HepG2 (cell line): Measurements from ENCODE around the gene GPRC5B. TPM values are rescaled to one million over a fixed set of nuclear protein-coding genes. Genes with fewer than 3 reads are reported as not detected.

Source experiments
- ATAC-seq: fragments of 200-7000 bp; cut with Tn5 transposase; 3 replicates; pipeline ENCODE4 v1.9.1; 2020; ENCODE audit warnings: mild to moderate bottlenecking, moderate library complexity
- BruUV-seq: library from RNA; stranded (reverse); fragments of 400-500 nt; replicated peaks from 2 replicates; lab custom pipeline; 2021; lab: Mats Ljungman, UMichigan
- CTCF ChIA-PET: fragments of 300-600 bp; formaldehyde crosslinking; extraction: SDS; loops from one replicate; lab custom pipeline; 2021; ENCODE audit warnings: low total read pairs, inconsistent platforms, low intra/inter-chr PET ratio; lab: Yijun Ruan, JAX
- POLR2A ChIA-PET: fragments of 350-600 bp; sonication (Branson Sonifier 250); formaldehyde crosslinking; loops from one replicate; lab custom pipeline; 2020; ENCODE audit warnings: antibody characterized with exemption, inconsistent platforms; lab: Yijun Ruan, JAX
- DNase-seq: peaks from one replicate; pipeline ENCODE4 v3.0.0-alpha.2; 2015; ENCODE audit warnings: low spot score
- FAIRE-seq: peaks from 3 replicates; lab custom pipeline; 2011; peaks lifted over from hg19 to GRCh38; lab: Jason Lieb, UNC
- H2AFZ ChIP-seq: one replicate; pipeline ENCODE4 v1.6.1; 2011; ENCODE audit warnings: low read length, inconsistent platforms
- H3K27ac ChIP-seq: fragments of 300-600 bp; 3 replicates; pipeline ENCODE4 v1.8.0; 2011; ENCODE audit warnings: mixed run types, mild to moderate bottlenecking, mixed read lengths, low read length, inconsistent platforms; ENCODE audit not compliant: insufficient read depth; ENCODE audit errors: extremely low read length
- H3K27me3 ChIP-seq, 2 experiments: fragments of 200-600 bp in 1 of 2; 2 replicates in 1 of 2; 3 replicates in 1 of 2; pipeline versions ENCODE4 v1.6.0 to v1.8.0; 2011; ENCODE audit warnings: low read length in 2 of 2, mild to moderate bottlenecking in 2 of 2, moderate library complexity in 2 of 2, inconsistent platforms in 1 of 2; ENCODE audit not compliant: insufficient read depth in 2 of 2, control insufficient read depth in 1 of 2
- H3K36me3 ChIP-seq, 2 experiments: fragments of 200-600 bp in 1 of 2; replicated peaks in 1 of 2; 2 replicates in 1 of 2; 3 replicates in 1 of 2; pipeline versions ENCODE4 v1.5.1 to v1.8.0; 2011; ENCODE audit warnings: low read length in 2 of 2, inconsistent platforms in 1 of 2; ENCODE audit not compliant: insufficient read depth in 2 of 2, control insufficient read depth in 1 of 2
- H3K4me1 ChIP-seq: 2 replicates; pipeline ENCODE4 v1.5.1; 2012; ENCODE audit warnings: low read length, inconsistent platforms; ENCODE audit not compliant: insufficient read depth
- H3K4me2 ChIP-seq: 2 replicates; pipeline ENCODE4 v1.6.0; 2011; ENCODE audit warnings: low read depth, low read length, inconsistent platforms
- H3K4me3 ChIP-seq, 3 experiments: fragments of 200-600 bp in 1 of 3; sonication (generic), shearing (Covaris generic) in 1 of 3; replicated peaks in 1 of 3; 2 replicates each; pipeline ENCODE4 v1.5.1; 2011 to 2016; ENCODE audit warnings: low read length in 3 of 3, inconsistent platforms in 2 of 3, low read depth in 2 of 3, mild to moderate bottlenecking in 2 of 3, control low read depth in 1 of 3, mixed read lengths in 1 of 3; ENCODE audit not compliant: insufficient read depth in 1 of 3
- H3K79me2 ChIP-seq: one replicate; pipeline ENCODE4 v1.6.1; 2011; ENCODE audit warnings: low read length, inconsistent platforms; ENCODE audit not compliant: insufficient read depth
- H3K9ac ChIP-seq: 2 replicates; pipeline ENCODE4 v1.6.0; 2011; ENCODE audit warnings: mild to moderate bottlenecking, low read depth, low read length, inconsistent platforms; ENCODE audit not compliant: insufficient read depth
- H3K9me3 ChIP-seq: 2 replicates; pipeline ENCODE4 v1.5.1; 2012; ENCODE audit warnings: mild to moderate bottlenecking, low read length
- H4K20me1 ChIP-seq: 2 replicates; pipeline ENCODE4 v1.6.0; 2011; ENCODE audit warnings: inconsistent platforms, mild to moderate bottlenecking, low read length, moderate library complexity; ENCODE audit not compliant: insufficient read depth
- ETS1 ChIP-seq: sonication (generic); formaldehyde crosslinking; IDR thresholded peaks from 2 replicates; pipeline ENCODE4 v1.4.0; 2020; ENCODE audit warnings: missing genetic modification reagents
- MNT ChIP-seq: fragments of 450-650 bp; IDR thresholded peaks from 2 replicates; pipeline ENCODE4 v1.6.1; 2016
- TEF ChIP-seq: sonication (generic); formaldehyde crosslinking; IDR thresholded peaks from 2 replicates; pipeline ENCODE4 v1.5.0; 2020; ENCODE audit warnings: missing genetic modification reagents
- TFDP2 ChIP-seq: sonication (generic); formaldehyde crosslinking; IDR thresholded peaks from 2 replicates; pipeline ENCODE4 v1.4.0; 2020; ENCODE audit warnings: missing genetic modification reagents
- ZNF687 ChIP-seq: sonication (generic); formaldehyde crosslinking; IDR thresholded peaks from 2 replicates; pipeline ENCODE4 v1.5.1; 2020; ENCODE audit warnings: mild to moderate bottlenecking, missing genetic modification reagents, moderate library complexity
- WGBS: methylation state at CpG from one replicate; pipeline ENCODE4 v1.1.6; 2017; ENCODE audit warnings: low lambda C conversion rate; 5-methylcytosine and 5-hydroxymethylcytosine counted together
- in situ Hi-C: cut with HindIII; loops from 2 replicates; pipeline ENCODE4 v1.10.0; 2017; ENCODE audit warnings: low pct_unique_long_range_greater_than_20kb; ENCODE audit not compliant: extremely low pct_ligation_motif_present
- intact Hi-C: fragments of 100-400 bp; cut with micrococcal nuclease; formaldehyde crosslinking; loops from one replicate; pipeline ENCODE4 v1.10.0; 2022; ENCODE audit not compliant: unreplicated experiment
- polyA plus RNA-seq, 8 experiments: library from polyadenylated mRNA; depleted of rRNA in 3 of 8; stranded (reverse) in 7 of 8; unstranded in 1 of 8; fragments of >200 nt; fragmentation: Illumina TruSeq in 4 of 8; extraction: Trizol in 4 of 8; gene quantifications; 2 replicates each; pipeline versions ENCODE4 v1.2.1 to v1.2.3, GENCODE V29; 2011 to 2016; ENCODE audit warnings: low read depth in 4 of 8, missing spikeins in 1 of 8, mixed read lengths in 1 of 8; ENCODE audit not compliant: insufficient read depth in 1 of 8
- total RNA-seq, 5 experiments: library from RNA; depleted of rRNA; stranded (reverse); fragments of >200 nt; fragmentation: Illumina TruSeq; extraction: Trizol; gene quantifications; 2 replicates each; pipeline ENCODE4 v1.2.3, GENCODE V29; 2016; ENCODE audit warnings: low read depth in 1 of 5

The GPRC5B gene
- total and polyA plus RNA-seq, 2 of the 13 experiments (the other 11 are each of a cell fraction or from before 2014, with no cell fraction given) = 0.46 to 0.53 TPM

- TF ChIP-seq TFDP2 (no peak), ETS1 (no peak), MNT (no peak)
These were observed 12.3 kb downstream of the GPRC5B start (continued) for GRCh38 chr16:19872179-19872863.

- ChIA-PET POLR2A (no interaction called here), CTCF (no interaction called here)
- in situ Hi-C loops = no loop called here
- no peaks in the 10 kb centered on the region; a peak in 1 of 5 replicates for H3K27me3 ChIP-seq
- H3K36me3 ChIP-seq = no peaks in the 10 kb centered on the region
- no peak for ATAC-seq
- WGBS = 75% methylated on average over 20 of the region's 20 CpGs
- no peaks in the 10 kb centered on the region for H4K20me1 ChIP-seq
- no peak for DNase-seq
- no TSS peak for BruUV-seq
- no peaks in the 10 kb centered on the region for H3K9me3 ChIP-seq
- no peak overlapping the region for H3K27ac ChIP-seq
- intact Hi-C loops = no loop called here
- no peak overlapping the region for H3K4me3 ChIP-seq
- no peaks in the 10 kb centered on the region for H3K4me1 ChIP-seq
- no peak overlapping the region for H3K4me2 ChIP-seq
- no peak overlapping the region for H3K9ac ChIP-seq
- FAIRE-seq = no peak
- H3K79me2 ChIP-seq = no peaks in the 10 kb centered on the region
- TF ChIP-seq ZNF687 (CRISPR knock-in tag) (0 out of 2 replicates have a peak, but pooled peaks have one; percentile 11), TEF (CRISPR knock-in tag) (no peak)
- no peak overlapping the region for H2AFZ ChIP-seq
These were observed 12.9 kb downstream of the GPRC5B start for GRCh38 chr16:19871721-19872120.
